Endothelial cell of umbilical vein (primary cell): ENCODE measurements around the gene KREMEN1.

Experiments
- EZH2 ChIP-seq: IDR thresholded peaks from 2 replicates; pipeline ENCODE4 v1.6.1; 2012; ENCODE audit warnings: borderline replicate concordance, low read depth, mild to moderate bottlenecking, moderate library complexity, low read length, inconsistent platforms; ENCODE audit not compliant: severe bottlenecking
- POLR2AphosphoS5 ChIP-seq: IDR thresholded peaks from 2 replicates; pipeline ENCODE4 v1.6.1; 2012; ENCODE audit warnings: low read depth, mild to moderate bottlenecking, control low read depth, low read length, moderate library complexity; ENCODE audit not compliant: insufficient read depth
- TF ChIP-seq, protein P1 (sequence below): IDR thresholded peaks from 2 replicates; pipeline ENCODE4 v1.6.1; 2011; ENCODE audit not compliant: insufficient read depth, insufficient read length

DNA sequence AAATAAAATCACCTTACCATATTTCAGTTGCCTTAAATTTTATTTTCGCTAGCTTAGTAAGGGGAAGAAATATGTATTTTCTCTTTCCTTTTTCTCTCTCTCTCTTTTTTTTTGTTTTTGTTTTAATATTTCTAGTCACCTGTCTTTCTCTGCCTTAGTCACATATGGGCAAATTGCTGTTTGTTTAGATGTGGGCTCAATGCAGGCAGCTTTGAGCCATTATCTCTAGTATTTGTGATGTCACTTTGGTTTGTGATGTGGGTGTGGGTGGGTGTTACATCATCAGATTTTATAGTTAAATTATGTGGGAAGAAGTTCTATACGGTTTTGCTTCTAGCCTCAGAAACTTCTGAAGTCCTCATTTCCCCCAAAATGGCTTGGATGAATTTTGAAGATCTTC is 11.1 kb upstream of the KREMEN1 start, which contains the start of gene C22orf31:
- TF ChIP-seq POLR2AphosphoS5: no peak
- no peak for TF ChIP-seq EZH2
- TF ChIP-seq, protein P1, sequence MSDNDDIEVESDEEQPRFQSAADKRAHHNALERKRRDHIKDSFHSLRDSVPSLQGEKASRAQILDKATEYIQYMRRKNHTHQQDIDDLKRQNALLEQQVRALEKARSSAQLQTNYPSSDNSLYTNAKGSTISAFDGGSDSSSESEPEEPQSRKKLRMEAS: no peak
